ENCODE measurements around the gene OXTR. TPM values are rescaled to one million over a fixed set of nuclear protein-coding genes. Genes with fewer than 3 reads are reported as not detected.

Gene OXTR
- total RNA-seq: 5.5 and 81.4 TPM in 2 replicates

GRCh38 chr3:8769088-8769822 is at the start of gene OXTR:
Gene OXTR (minus strand): TSS chr3:8769613. CDS start chr3:8768187, 1,426 bp downstream.

GRCh38 chr3:8733332-8734094 is 35.9 kb downstream of the OXTR start, which contains the start of gene CAV3:
Gene CAV3 (plus strand): TSS chr3:8733802. CDS start chr3:8733877, 75 bp downstream.

Other genes with a start within 250 kb of the OXTR start
- gene SSUH2, start 124.8 kb downstream of the OXTR start, total RNA-seq: 0.11 and 0.39 TPM in 2 replicates
- gene CAV3, start 35.8 kb downstream of the OXTR start, total RNA-seq: not detected in 2 replicates
- 8.2 and 18.2 TPM in 2 replicates for gene RAD18, start 193.9 kb upstream of the OXTR start, total RNA-seq